K562 (cell line): Measurements from ENCODE around the gene PTCH2. TPM values are rescaled to one million over a fixed set of nuclear protein-coding genes. Genes with fewer than 3 reads are reported as not detected.

Experiments
- ARID2 ChIP-seq: fragments of 450-650 bp; IDR thresholded peaks from 2 replicates; pipeline ENCODE4 v1.6.1; 2017; ENCODE audit warnings: antibody characterized with exemption, mild to moderate bottlenecking
- DACH1 ChIP-seq: fragments of 450-650 bp; IDR thresholded peaks from 2 replicates; pipeline ENCODE4 v1.6.1; 2018; ENCODE audit not compliant: partially characterized antibody
- ELF1 ChIP-seq: fragments of 200-800 bp; sonication (Bioruptor generic); IDR thresholded peaks from 2 replicates; pipeline ENCODE4 v1.6.1; 2016; ENCODE audit warnings: missing genetic modification characterization, missing compliant biosample characterization
- FOXA1 ChIP-seq: fragments of 450-650 bp; IDR thresholded peaks from 2 replicates; pipeline ENCODE4 v1.6.1; 2016; ENCODE audit warnings: mild to moderate bottlenecking, borderline replicate concordance
- MEF2A ChIP-seq: IDR thresholded peaks from 2 replicates; pipeline ENCODE4 v1.6.1; 2011; ENCODE audit warnings: low read depth, mild to moderate bottlenecking, low read length, moderate library complexity; ENCODE audit not compliant: control insufficient read depth
- PHF20 ChIP-seq: fragments of 450-650 bp; IDR thresholded peaks from 2 replicates; pipeline ENCODE4 v1.6.1; 2018; ENCODE audit not compliant: partially characterized antibody
- PML ChIP-seq: IDR thresholded peaks from 2 replicates; pipeline ENCODE4 v1.6.1; 2012; ENCODE audit warnings: low read length, inconsistent platforms
- POU5F1 ChIP-seq: fragments of 150-350 bp; IDR thresholded peaks from 2 replicates; pipeline ENCODE4 v1.6.1; 2014; ENCODE audit warnings: borderline replicate concordance, low read length, low read depth, mild to moderate bottlenecking; ENCODE audit not compliant: partially characterized antibody
- PRMT5 ChIP-seq: sonication (generic); formaldehyde crosslinking; IDR thresholded peaks from 2 replicates; pipeline ENCODE4 v1.5.0; 2020; ENCODE audit warnings: missing genetic modification reagents
- PYGO2 ChIP-seq: fragments of 450-650 bp; IDR thresholded peaks from 2 replicates; pipeline ENCODE4 v1.6.1; 2016; ENCODE audit warnings: mild to moderate bottlenecking, missing genetic modification characterization, moderate library complexity, missing compliant biosample characterization
- RBM25 ChIP-seq: fragments of 200-400 bp; formaldehyde crosslinking; IDR thresholded peaks from 2 replicates; pipeline ENCODE4 v1.6.1; 2018; ENCODE audit warnings: low read length, low read depth, moderate library complexity; ENCODE audit not compliant: severe bottlenecking
- RBM39 ChIP-seq: fragments of 200-400 bp; formaldehyde crosslinking; optimal IDR thresholded peaks from 2 replicates; pipeline ENCODE3; 2018; ENCODE audit warnings: low read depth, low read length
- SIRT6 ChIP-seq: IDR thresholded peaks from one replicate; pipeline ENCODE4 v1.6.1; 2012; ENCODE audit warnings: low read depth, mild to moderate bottlenecking, control low read depth, inconsistent platforms, low read length, moderate library complexity
- SMC3 ChIP-seq: conservative IDR thresholded peaks from 2 replicates; pipeline ENCODE4 v1.6.1; 2011; ENCODE audit warnings: low read depth, low read length, improper control_type of control experiment; ENCODE audit not compliant: insufficient read depth
- TARDBP ChIP-seq: fragments of 450-650 bp; IDR thresholded peaks from 2 replicates; pipeline ENCODE4 v1.6.1; 2016
- TRIM28 ChIP-seq: fragments of 450-650 bp; IDR thresholded peaks from 2 replicates; pipeline ENCODE4 v1.6.1; 2017
- ZC3H8 ChIP-seq: fragments of 450-650 bp; IDR thresholded peaks from 2 replicates; pipeline ENCODE4 v1.6.1; 2017
- ZNF175 ChIP-seq: fragments of 200-800 bp; sonication (Bioruptor generic); IDR thresholded peaks from 2 replicates; pipeline ENCODE4 v1.6.1; 2016; ENCODE audit warnings: low read depth, mild to moderate bottlenecking, missing genetic modification characterization, missing compliant biosample characterization
- ZNF436 ChIP-seq: fragments of 250-450, 450-650 bp; sonication (Bioruptor Pico); formaldehyde crosslinking; IDR thresholded peaks from 2 replicates; pipeline ENCODE4 v1.7.0; 2020; ENCODE audit warnings: mild to moderate bottlenecking
- ZNF57 ChIP-seq: fragments of 450-650 bp; formaldehyde crosslinking; IDR thresholded peaks from 2 replicates; pipeline ENCODE4 v1.4.0; 2020; ENCODE audit warnings: mild to moderate bottlenecking, moderate library complexity
- ZNF764 ChIP-seq: fragments of 250-450 bp; sonication (Bioruptor Pico); IDR thresholded peaks from 2 replicates; pipeline ENCODE4 v1.4.0; 2020; ENCODE audit warnings: low read depth, mild to moderate bottlenecking, moderate library complexity
- polyA plus RNA-seq, 8 experiments: library from polyadenylated mRNA; depleted of rRNA in 4 of 8; stranded (reverse) in 5 of 8; unstranded in 3 of 8; fragments of >200 nt; fragmentation: Nextera tagmentation in 2 of 8; fragmentation: Illumina TruSeq in 1 of 8; extraction: Ambion mirVana in 2 of 8; extraction: Trizol in 1 of 8; gene quantifications; 2 replicates each; pipeline versions ENCODE4 v1.2.1 to v1.2.3, GENCODE V29; 2011 to 2014; ENCODE audit warnings: inconsistent platforms in 1 of 8, missing spikeins in 1 of 8
- total RNA-seq, 7 experiments: library from RNA; depleted of rRNA in 6 of 7; stranded (reverse); fragments of >200 nt in 6 of 7; fragmentation: Illumina TruSeq in 2 of 7; extraction: Trizol in 2 of 7; gene quantifications; 2 replicates each; pipeline versions ENCODE4 v1.2.1 to v1.2.3, GENCODE V29; 2011 to 2021; ENCODE audit warnings: low replicate concordance in 1 of 7
- TF ChIP-seq, protein P1 (sequence below), 2 experiments: fragments of 250-450 bp in 1 of 2; fragments of 450-650 bp in 1 of 2; sonication (Bioruptor Pico) in 1 of 2; IDR thresholded peaks; 2 replicates each; pipeline versions ENCODE4 v1.6.1 to v1.8.0; 2016 to 2021; ENCODE audit warnings: mild to moderate bottlenecking in 2 of 2, moderate library complexity in 2 of 2, missing compliant biosample characterization in 1 of 2, missing genetic modification characterization in 1 of 2
- TF ChIP-seq, protein P2 (sequence below), 2 experiments: fragments of 200-800 bp in 1 of 2; sonication (Bioruptor generic) in 1 of 2; sonication (generic) in 1 of 2; formaldehyde crosslinking in 1 of 2; IDR thresholded peaks in 1 of 2; conservative IDR thresholded peaks in 1 of 2; 2 replicates each; pipeline versions ENCODE4 v1.5.0 to v1.6.1; 2016 to 2020; ENCODE audit warnings: missing compliant biosample characterization in 1 of 2, missing genetic modification characterization in 1 of 2, missing genetic modification reagents in 1 of 2
- TF ChIP-seq, protein P3 (sequence below): sonication (generic); formaldehyde crosslinking; IDR thresholded peaks from 2 replicates; pipeline ENCODE4 v1.8.0; 2022; ENCODE audit warnings: missing genetic modification reagents, mild to moderate bottlenecking, moderate library complexity, borderline replicate concordance
- TF ChIP-seq, protein P4 (sequence below): sonication (generic); formaldehyde crosslinking; IDR thresholded peaks from 2 replicates; pipeline ENCODE4 v1.8.0; 2022; ENCODE audit warnings: mild to moderate bottlenecking, missing genetic modification reagents

PTCH2 gene
- total and polyA plus RNA-seq, 9 of the 15 experiments (the other 6 are each of a cell fraction or from before 2014, with no cell fraction given) = 0.15 to 27.3 (median 0.48) TPM; not detected in 1

DNA sequence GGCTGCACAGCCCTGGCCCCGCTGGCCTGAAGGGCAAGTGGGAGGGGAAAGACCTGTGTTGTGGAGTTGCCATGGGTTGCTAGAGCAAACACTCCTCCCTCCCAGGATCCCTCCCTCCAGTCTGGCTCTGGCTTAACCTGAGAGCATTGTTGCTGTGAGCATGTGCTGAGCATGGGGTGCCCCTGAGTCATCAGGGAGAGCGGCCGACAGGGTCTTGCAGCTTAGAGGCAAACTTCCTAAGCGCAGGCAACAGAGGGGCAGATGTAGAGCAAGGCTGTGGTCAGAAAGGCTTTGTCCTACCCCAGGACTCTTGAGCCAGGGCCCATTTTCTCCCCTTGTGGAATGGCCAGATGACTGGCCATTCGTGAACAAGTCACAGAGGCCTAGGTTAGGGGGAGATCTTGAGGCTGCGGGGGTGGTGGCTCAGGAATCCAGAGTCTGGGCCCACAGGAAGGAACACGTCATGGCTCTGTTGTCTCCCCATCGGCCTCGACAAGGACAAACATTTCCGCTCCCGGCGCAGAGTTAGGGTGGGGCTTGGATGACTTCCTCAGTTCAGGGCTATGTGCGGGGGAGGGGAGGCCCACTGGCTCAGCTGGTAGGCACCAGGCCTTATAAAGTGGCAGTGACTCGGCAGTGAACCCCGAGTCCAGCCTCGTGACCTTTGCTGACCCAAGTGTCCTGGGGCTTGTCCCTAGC lies 35.5 kb downstream of the PTCH2 start (continued):
- TF ChIP-seq, protein P1, sequence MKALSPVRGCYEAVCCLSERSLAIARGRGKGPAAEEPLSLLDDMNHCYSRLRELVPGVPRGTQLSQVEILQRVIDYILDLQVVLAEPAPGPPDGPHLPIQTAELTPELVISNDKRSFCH (CRISPR knock-in tag; IDR thresholded peaks at IDR 0.05) = no peak
- TF ChIP-seq, protein P1 (tag; IDR thresholded peaks at IDR 0.05) = peak; percentile 95
- peak; percentile 66 for TF ChIP-seq PML
- TF ChIP-seq PRMT5 (CRISPR knock-in tag) = no peak
- TF ChIP-seq TRIM28 = peak; percentile 75
- peak; percentile 95 for TF ChIP-seq DACH1
- TF ChIP-seq, protein P2, sequence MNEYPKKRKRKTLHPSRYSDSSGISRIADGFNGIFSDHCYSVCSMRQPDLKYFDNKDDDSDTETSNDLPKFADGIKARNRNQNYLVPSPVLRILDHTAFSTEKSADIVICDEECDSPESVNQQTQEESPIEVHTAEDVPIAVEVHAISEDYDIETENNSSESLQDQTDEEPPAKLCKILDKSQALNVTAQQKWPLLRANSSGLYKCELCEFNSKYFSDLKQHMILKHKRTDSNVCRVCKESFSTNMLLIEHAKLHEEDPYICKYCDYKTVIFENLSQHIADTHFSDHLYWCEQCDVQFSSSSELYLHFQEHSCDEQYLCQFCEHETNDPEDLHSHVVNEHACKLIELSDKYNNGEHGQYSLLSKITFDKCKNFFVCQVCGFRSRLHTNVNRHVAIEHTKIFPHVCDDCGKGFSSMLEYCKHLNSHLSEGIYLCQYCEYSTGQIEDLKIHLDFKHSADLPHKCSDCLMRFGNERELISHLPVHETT (CRISPR knock-in tag; conservative IDR thresholded peaks at IDR 0.05 in 1 of 2, IDR thresholded peaks at IDR 0.05 in 1 of 2) = peak in 1 of 2 experiments; percentile 90; a peak in 2 of 4 replicates
- TF ChIP-seq ZNF57 (CRISPR knock-in tag) = no peak
- peak; percentile 16; the same call in 1 of the 2 replicates for TF ChIP-seq TARDBP
- TF ChIP-seq PYGO2 (tag) = peak; percentile 76
- no peak for TF ChIP-seq ZNF436
- peak; percentile 38 for TF ChIP-seq PHF20
- TF ChIP-seq RBM39 = peak; percentile 79
- TF ChIP-seq ZNF764 = no peak
- no peak for TF ChIP-seq SIRT6
- TF ChIP-seq FOXA1 = no peak
- TF ChIP-seq MEF2A = 0 out of 2 replicates have a peak, but pooled peaks have one; percentile 5
- TF ChIP-seq POU5F1 = no peak
- no peak for TF ChIP-seq ARID2
- TF ChIP-seq SMC3 = no peak
- TF ChIP-seq ELF1 (tag) = peak; percentile 86
- TF ChIP-seq, protein P3, sequence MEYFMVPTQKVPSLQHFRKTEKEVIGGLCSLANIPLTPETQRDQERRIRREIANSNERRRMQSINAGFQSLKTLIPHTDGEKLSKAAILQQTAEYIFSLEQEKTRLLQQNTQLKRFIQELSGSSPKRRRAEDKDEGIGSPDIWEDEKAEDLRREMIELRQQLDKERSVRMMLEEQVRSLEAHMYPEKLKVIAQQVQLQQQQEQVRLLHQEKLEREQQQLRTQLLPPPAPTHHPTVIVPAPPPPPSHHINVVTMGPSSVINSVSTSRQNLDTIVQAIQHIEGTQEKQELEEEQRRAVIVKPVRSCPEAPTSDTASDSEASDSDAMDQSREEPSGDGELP (CRISPR knock-in tag) = peak; percentile 99
- no peak for TF ChIP-seq ZC3H8
- TF ChIP-seq, protein P4, sequence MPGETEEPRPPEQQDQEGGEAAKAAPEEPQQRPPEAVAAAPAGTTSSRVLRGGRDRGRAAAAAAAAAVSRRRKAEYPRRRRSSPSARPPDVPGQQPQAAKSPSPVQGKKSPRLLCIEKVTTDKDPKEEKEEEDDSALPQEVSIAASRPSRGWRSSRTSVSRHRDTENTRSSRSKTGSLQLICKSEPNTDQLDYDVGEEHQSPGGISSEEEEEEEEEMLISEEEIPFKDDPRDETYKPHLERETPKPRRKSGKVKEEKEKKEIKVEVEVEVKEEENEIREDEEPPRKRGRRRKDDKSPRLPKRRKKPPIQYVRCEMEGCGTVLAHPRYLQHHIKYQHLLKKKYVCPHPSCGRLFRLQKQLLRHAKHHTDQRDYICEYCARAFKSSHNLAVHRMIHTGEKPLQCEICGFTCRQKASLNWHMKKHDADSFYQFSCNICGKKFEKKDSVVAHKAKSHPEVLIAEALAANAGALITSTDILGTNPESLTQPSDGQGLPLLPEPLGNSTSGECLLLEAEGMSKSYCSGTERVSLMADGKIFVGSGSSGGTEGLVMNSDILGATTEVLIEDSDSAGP (CRISPR knock-in tag) = no peak
- TF ChIP-seq ZNF175 = peak; percentile 94
- no peak for TF ChIP-seq RBM25
